Left renal pelvis (tissue), 4 donors: ENCODE measurements around the gene PAQR7. TPM values are rescaled to one million over a fixed set of nuclear protein-coding genes. Genes with fewer than 3 reads are reported as not detected.

ENCODE experiments used
- DNase-seq, 4 donors: peaks; one replicate each; pipeline ENCODE4 v3.0.0-alpha.2; 2013; ENCODE audit warnings: low read depth in 4 of 4, low spot score in 3 of 4
- polyA plus RNA-seq, 4 donors: library from polyadenylated mRNA; unstranded; fragments of 120-200 nt; gene quantifications; one replicate each; pipeline ENCODE4 v1.2.1, GENCODE V29; 2013; ENCODE audit not compliant: insufficient read length in 4 of 4

PAQR7 gene
- polyA plus RNA-seq, 4 donors: 13.4 to 36.2 (median 28.7) TPM

DNA sequence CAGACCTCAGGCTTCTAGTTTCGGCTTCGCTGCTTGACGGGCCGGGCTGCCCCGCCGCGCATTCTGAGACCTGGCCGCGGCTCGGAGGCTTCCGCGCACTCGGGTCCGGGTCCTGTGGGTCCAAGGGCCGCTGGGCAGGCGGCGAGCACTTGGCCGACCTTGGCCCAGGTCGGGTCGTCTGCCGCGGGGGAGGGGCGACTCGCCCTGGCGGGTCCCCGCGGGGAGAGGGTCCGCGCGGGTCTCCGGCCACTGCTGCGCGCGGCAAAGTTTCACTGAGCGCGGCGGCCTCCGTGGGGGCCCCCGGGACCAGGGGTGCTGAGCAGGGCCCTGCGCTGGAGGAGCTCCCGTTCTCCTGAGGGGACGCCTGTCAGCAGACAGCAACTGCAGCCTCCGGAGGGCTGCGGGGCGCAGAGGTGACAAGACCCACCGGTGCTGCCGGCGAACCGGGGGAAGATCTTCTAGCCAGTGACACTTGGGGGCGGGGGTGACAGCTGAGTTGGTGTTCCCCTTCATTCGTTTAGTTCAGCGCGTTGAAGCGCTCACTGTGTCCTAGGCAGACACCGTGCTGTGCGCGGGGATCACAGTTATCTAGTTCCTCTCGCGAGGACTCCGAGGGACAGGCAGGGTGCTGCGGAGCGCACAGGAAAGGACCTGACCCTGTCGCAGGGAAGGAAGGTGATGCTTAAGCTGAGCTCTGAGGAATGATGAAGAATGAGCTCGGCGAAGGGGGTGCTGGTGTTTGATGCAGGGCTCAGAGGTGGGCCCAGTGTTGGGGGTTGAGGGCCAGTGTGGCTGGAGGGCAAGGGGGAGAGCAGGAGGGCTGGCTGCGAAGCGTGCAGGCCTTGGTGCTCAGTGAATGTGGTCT, 55.0 kb downstream of the PAQR7 start:
- DNase-seq: no peak

DNA sequence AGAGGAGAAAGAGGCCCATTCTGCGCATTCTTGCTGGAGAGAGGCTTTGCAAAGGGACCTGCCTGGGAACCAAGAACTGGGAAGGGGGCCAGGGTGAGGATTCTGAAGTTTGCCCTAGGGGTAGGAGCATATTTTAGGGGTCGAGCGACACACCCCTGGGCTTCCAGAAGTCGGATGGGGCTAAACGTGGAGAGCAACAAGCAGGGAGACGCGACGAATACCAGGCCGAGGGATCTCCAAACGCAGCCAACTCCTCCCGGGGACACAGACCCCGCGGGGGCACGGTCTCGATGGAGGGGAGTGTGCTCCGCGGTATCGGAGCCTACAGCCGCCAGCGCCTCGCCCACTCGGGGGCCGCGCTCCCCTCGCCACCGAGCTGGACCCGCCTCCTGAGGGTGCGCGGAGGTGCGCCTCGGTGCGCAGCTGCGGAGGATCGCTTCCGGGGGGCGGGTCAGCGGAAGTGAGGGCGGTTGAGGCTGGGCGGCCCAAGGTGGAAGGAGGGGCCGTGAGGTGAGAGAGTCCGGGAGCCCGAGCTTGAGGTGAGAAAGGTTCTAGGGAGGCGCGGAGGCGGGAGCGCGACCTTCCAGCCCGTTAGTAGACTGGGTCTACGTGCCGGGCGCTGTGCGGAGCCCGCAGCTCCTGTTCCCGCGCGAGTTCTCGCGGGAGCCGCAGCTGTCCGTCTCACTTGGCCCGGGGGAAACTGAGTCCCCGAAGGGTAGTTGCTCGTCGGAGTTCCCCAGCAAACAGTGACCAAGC, 55.8 kb downstream of the PAQR7 start, which contains the start of gene MTFR1L:
MTFR1L (plus strand) TSS at position 464 of the 756 bp plus-strand sequence. CDS start 3,151 bp downstream, outside the sequence.
- DNase-seq: peak in 3 of 4 donors; percentile 64 to 78 (median 71)

DNA sequence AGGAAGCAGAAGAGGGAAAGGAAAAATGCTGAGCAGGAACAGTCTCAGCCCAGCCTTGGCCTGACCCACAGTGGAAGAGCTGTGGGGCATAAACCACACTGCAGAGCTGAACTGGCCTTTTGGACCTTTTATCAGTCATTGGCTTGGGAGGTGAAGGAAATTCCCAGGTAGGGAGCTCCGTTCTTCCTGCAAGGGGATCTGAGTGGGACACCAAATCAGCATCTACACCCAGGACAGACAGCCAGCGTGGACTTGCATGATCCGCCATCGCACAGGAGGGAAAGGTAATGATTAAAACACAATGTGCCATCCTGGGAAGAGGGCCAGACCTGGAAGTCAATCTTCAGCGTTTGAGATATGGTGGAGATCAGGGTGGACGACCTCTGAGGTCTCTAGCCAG, 56.9 kb downstream of the PAQR7 start:
- no peak for DNase-seq

DNA sequence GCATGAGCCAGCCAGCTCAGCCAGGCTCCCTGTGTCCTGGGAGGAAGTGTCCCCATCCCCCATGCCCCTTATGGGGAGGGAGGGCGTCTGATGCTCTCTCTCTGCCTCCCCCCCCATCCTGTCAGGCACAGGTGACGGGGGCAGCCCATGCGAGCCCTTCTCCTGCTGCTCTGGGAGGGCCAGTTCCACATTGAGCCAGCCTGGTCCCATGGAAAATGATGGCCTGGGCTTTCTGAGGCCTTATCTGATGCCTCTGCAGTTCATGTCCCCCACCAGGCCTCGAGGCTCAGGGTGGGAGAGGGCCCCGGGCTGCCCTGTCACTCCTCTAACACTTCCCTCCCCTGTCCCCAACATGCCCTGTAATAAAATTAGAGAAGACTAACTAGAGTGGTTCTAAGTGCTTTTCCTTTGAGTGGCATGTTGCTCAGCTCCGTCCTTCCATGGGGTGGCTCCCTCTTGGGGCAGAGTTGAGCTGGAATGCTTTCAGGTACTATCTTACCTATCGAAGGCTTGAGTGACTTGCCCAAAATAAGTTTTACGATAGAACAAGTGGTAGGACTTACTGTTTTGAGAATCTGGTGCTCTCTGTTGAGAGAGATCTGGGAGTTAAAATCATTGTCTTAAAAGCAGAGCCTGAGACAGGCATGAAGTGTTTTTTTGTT, 57.5 kb downstream of the PAQR7 start:
- no peak for DNase-seq

DNA sequence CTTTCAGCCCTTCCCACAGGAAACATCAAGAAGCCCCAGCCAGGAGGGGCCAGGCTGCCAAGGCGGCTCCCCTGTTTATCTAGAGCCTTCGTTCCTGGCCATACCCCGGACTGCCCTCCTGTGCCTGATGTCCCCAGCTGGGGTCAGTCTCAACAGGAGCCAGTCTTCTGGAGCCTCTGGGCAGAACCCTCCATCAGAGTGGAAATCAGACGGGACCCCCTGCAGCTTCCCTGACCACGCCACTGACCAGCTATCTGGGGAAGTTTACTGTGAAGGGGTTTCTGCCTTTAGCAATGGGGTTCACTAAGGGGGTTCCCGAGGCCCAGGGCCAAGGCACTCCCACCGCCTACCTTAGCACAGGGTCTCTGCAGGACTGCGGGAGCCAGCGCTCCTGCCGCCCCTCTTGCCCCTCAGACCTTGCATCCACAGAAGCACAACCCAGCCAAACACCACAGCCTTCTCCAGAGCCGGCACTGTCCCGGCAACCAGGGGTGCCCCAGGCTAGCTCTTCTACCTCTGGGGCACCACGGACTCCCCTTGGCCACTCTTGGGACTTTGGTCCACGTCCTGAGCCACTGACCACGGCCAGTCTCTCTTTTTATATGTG, 59.3 kb downstream of the PAQR7 start:
- DNase-seq: no peak

DNA sequence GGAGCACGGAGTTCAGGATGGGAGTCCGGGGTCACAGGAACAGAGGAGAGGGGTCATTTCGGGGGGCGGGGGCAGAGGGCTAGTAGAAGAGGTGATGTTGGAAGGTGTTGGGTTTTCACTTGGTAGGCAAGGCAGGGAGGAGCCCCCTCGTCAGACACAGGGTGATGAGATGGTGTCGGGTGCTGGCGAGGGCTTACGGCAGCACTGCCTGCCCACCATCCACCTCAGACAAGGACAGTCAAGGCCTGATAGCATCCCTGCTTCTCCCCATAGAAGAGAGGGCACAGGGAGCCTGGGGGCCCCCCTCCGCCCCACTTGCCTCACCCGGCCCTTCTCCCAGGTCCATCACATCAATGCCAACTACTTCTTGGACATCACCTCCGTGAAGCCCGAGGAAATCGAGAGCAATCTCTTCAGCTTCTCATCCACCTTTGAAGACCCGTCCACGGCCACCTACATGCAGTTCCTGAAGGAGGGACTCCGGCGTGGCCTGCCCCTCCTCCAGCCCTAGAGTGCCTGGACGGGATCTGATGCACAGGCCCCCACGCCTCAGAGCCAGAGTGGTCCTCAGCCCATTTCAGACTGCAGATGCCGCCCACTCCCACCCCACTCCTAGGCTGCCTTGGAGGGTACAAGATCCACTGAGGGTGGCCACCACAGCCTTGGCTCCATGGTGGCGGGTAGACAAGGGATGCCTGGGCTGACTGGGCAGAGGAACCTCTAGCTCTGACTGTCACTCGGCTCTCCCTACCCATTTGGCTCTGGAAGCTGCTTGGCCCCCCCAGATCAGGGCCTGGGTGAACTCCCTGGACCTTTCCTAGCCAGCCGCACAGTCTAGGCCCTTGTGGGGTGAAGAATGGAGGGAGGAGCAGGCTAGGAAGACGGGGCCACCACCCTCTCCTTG, 60.0 kb downstream of the PAQR7 start:
- DNase-seq: no peak

DNA sequence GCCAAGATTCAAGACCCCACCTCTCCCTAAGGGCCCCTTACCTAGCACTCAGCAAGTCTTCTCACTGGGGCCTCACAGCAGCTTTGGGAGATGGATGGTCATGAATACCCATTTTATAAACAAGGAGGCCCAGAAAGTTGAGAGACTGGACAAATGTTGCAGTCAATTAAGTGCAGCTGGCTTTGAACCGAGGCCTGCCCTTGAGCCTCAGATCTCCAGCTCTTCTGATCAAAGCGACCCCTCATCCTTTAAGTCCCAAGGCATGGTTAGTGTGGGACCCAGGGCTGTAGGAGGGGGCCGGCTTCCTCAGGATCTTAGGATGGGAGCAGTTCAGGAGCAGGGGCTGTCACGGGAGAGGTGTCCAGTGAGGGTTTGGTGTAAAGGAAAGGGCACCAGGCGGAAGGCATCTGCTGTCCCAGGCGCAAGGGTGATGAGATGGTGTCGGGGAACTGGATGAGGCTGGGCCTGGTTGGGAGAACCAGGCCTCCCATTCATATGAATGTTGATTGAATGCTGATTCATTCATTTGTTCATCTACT, 60.9 kb downstream of the PAQR7 start:
- no peak for DNase-seq

DNA sequence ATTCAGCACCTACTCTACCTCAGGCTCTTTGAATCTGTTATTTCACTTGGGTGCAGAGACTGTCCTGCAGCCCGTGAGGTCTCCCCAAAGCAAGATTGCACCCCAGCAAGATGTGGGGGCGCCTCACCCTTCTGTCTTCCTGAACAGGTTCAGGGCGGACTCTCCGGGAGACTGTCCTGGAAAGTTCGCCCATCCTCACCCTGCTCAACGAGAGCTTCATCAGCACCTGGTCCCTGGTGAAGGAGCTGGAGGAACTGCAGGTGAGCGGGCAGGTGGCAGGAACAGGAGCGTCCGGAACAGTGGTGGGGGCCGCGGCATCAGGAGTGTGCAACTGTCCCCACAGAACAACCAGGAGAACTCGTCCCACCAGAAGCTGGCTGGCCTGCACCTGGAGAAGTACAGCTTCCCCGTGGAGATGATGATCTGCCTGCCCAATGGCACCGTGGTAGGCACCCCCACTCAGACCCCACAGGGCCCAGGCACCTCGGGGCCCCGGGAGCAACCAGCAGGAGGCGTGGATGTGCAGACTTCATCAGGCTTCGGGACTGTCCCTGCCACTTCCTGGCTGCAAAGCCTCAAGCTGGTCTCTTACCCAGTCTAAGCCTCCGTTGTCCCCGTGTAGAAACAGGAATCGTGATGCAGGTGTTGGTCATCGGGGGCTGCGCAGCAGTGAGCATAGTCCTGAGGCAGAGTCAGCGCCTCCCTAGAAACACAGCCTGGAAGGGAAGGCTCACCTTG, 61.6 kb downstream of the PAQR7 start:
- DNase-seq: no peak

DNA sequence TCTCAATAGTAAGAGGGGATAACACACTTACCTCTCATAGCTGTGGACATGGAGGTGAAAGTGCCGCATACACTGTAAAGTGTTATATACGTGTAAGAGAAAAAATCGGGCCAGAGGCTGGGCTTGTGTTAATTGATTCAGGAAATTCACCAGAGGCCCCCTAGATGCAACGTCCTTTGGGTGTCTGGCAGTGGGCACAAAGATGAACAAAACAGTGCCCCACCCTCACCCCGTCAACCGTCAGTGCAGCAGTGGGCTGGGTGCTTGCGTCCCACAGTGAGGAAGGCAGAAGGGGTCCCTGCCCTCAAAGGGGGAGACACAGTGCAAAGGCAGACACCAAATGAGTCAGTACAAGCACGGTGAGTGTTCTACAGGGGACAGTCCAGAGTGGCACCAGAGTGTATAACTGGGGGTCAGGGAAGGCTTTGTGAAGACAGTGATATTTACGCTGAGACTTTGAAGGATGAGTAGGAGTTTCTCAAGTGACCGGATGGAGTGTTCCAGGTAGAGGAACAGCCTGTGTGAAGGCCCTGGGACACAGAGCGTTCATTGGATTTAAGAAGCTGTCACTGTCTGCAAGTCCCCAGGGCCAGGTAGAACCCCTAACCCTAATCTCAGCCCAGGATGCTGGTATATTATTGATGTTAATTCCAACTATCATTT, 62.3 kb downstream of the PAQR7 start:
- no peak for DNase-seq

Other genes with a start within 250 kb of the PAQR7 start
- gene SELENON, start 75.5 kb downstream of the PAQR7 start, polyA plus RNA-seq: 10 to 100 TPM; 70.5 to 86.0 (median 81.7) TPM
- 100 to 1,000 TPM in 1 of 4 donors, 10 to 100 TPM in 3; 68.7 to 117 (median 89.4) TPM for gene MTFR1L, start 55.8 kb downstream of the PAQR7 start, polyA plus RNA-seq
- 1 to 10 TPM; 2.8 to 4.5 (median 3.6) TPM for gene AUNIP, start 16.3 kb downstream of the PAQR7 start, polyA plus RNA-seq
- 1,000 to 10,000 TPM; 1,009 to 1,484 (median 1,179) TPM for gene STMN1, start 30.7 kb upstream of the PAQR7 start, polyA plus RNA-seq
- 10 to 100 TPM in 3 of 4 donors, 1 to 10 TPM in 1; 5.0 to 20.0 (median 17.2) TPM for gene PAFAH2, start 122.4 kb upstream of the PAQR7 start, polyA plus RNA-seq
- 1 to 10 TPM; 1.2 to 2.2 (median 1.9) TPM for gene EXTL1, start 146.1 kb upstream of the PAQR7 start, polyA plus RNA-seq
- gene SLC30A2, start 170.4 kb upstream of the PAQR7 start, polyA plus RNA-seq: 1 to 10 TPM in 3 of 4 donors, under 1 TPM in 1; 0.37 to 5.3 (median 3.6) TPM
- gene TRIM63, start 191.9 kb upstream of the PAQR7 start, polyA plus RNA-seq: under 1 TPM; 0.07 to 0.98 (median 0.75) TPM
- 10 to 100 TPM; 16.5 to 22.8 (median 19.8) TPM for gene PDIK1L, start 236.1 kb upstream of the PAQR7 start, polyA plus RNA-seq